CD4-positive, alpha-beta T cell treated with Interleukin-6 for 4 hours (primary cell): ENCODE results near the gene KRT37.

Experiments
- DNase-seq: peaks from one replicate; pipeline ENCODE4 v3.0.0-alpha.2; 2020; ENCODE audit warnings: mixed read lengths

The KRT37 gene

GRCh38 chr17:41424111-41424635, at the start of gene KRT37:
TSS of gene KRT37 (minus strand) at chr17:41424585. CDS start at chr17:41424523, 62 bp downstream.
- no peak for DNase-seq

GRCh38 chr17:41468346-41468745, 44.0 kb upstream of the KRT37 start:
- no peak for DNase-seq

GRCh38 chr17:41467561-41467960, 43.2 kb upstream of the KRT37 start:
- no peak for DNase-seq

DNA sequence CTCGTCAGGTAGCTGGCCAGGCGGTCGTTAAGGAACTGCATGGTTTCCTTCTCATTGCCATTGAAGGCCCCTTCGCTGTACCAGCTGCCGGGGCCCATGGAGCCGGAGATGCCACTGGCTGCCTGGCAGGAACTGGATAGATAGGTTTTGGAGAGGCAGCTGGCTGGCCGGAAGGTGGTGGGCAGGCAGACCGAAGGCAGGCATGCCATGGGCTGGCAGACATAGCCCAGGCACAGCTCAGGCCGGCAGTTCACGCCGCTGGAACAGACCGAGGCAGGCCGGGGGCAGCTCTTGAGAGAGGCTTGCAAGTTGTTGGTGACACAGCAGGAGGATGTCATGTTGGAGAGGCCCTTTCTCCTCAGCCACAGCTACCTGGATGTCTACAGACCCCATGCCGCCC, 42.6 kb upstream of the KRT37 start, which contains the start of gene KRT32:
Gene KRT32 (minus strand): TSS at position 399 of the 400 bp plus-strand sequence. CDS start 61 bp downstream, at position 338.
- no peak for DNase-seq

DNA sequence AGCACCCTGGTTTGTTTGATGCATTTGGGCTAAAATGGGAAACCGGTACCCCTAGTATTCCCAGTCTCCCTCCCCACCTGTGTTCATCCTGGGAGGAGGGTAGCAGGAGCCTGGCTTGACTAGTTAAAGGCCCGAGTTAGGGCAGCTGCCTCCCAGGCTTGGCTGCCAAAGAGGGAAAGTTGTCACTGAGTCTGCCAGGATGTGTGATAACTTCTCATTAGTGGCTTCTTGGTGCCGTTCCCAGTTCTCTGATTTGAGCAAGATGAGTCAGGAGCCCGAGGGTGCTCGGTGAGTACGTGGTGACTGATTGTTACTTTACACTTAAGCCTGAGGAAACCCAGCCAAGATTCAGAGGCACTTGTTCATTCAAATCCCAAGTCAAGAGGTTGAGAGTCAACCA, 40.3 kb upstream of the KRT37 start:
- DNase-seq = no peak

GRCh38 chr17:41464173-41464572, 39.8 kb upstream of the KRT37 start:
- DNase-seq = no peak

- no peak for DNase-seq
Measured at GRCh38 chr17:41463746-41464145, 39.4 kb upstream of the KRT37 start.

GRCh38 chr17:41462705-41463104, 38.3 kb upstream of the KRT37 start:
- no peak for DNase-seq

DNA sequence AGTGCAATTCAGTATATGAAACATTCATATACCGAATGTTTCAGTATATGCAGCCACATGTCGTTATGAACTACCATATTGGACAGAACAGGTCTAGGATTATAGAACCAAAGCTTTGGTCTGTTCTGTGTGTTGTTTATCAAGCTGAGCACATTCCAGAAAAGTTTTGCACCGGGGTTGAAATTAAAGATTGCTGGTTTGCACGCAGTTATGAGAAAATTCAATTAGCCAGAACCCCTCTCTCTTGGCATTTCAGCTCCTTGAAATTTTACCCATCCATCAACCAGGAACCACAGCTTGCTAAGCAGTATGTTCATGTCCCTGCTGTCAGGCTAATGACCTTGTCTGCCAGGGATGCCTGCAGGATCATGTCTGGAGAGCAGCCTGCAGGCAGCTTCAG, 33.3 kb upstream of the KRT37 start:
- DNase-seq = no peak

DNA sequence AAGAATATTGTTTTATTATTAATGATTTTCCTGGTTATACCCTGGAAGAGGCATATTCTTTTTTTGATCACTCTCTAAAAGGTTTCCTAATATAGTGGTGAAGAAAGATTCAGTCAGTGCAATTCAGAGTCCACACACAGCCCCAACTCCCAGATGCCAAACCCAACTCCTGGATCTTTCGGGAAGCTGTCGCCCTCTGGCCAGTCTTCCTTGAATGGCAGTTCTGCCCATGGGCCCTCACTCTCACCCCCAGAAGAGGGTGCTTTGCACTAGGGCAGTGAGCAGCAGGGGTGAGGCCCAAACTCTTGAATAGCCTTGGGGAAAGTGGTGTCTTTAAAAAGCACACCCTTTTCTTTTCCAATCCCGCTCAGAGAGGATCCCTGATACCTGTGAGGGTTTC, 31.8 kb upstream of the KRT37 start:
- DNase-seq = no peak

- no peak for DNase-seq
Measured at GRCh38 chr17:41455236-41455635, 30.9 kb upstream of the KRT37 start.

DNA sequence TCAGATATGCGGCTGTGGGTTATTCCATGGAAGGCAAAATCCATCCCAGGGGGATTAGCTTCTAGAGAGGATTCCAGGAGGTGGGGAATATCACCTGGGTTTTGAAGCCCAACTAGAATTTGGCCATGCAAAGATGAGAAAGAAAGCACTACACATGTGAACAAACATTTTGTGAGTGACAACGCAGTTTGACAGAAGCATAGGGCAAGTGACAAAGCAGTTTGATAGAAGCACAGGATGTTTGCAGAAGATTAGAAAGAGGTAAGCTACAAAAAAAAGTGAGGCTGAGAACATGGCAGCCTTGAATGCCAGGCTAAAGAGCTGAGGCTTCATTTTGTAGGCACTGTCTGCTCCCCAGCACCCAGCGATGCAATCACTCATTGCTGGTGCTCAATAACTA, 28.7 kb upstream of the KRT37 start:
- no peak for DNase-seq

DNA sequence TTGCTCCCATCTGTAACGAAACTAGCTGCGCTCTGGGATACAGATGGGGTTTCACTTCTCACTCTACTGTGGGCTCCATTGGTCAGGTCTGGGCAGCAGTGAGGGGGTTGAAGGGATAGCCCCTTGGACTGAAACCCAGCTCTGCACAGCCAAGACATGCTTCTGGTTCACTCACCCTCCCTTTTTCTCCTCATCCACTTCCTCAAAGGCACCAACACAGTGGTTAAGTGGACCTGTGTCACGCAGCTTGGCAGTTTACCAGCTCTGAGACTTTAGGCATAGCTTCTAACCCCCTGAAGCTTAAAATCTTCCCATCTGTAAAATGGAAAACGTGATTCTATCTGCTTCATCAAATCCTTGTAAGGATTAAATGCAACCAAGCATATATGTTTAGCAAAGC, 27.9 kb upstream of the KRT37 start:
- DNase-seq = no peak

- DNase-seq = no peak
Measured at GRCh38 chr17:41451154-41451728, 26.9 kb upstream of the KRT37 start.

- DNase-seq = no peak
Measured at GRCh38 chr17:41449008-41449407, 24.6 kb upstream of the KRT37 start.

GRCh38 chr17:41448506-41448905, 24.1 kb upstream of the KRT37 start:
- no peak for DNase-seq

GRCh38 chr17:41446806-41447205, 22.4 kb upstream of the KRT37 start:
- no peak for DNase-seq

DNA sequence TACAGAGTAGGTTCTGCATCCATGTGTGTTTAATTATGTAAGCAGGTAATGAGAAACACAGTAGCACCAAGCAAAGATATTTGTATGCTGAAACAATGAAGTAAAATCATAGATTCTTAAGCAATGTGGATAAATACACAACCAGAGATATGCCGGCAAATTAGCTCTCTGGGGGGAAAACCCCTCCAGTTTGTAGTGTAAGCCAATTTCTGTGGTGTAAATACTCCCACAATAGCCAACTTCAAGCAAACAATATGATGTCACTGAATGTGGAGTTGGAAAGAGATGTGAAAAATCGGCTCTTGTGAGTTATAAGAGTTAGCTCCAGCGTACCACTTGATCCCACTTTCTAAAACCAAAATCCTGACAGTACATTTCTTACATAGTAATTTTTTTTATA, 20.3 kb upstream of the KRT37 start:
- DNase-seq = no peak

DNA sequence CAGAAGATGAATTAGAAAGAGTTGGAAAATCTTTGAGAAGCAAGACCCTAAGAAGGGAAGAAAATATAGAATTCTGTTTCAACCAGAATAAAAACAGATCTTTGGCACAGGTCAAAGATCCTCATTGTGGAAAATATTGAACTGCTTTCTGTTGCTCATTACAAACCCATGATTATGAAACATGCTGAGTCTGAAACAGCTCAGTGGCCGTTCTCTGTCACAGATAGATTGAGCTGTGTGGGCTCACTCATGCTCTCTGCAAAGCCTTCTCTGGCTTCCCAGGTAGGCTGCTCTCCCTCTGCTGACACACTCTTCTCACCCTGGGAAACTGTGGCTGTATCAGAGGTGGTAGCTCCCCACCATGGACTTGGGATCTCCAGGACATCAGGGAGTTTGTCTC, 19.8 kb upstream of the KRT37 start:
- DNase-seq = no peak

DNA sequence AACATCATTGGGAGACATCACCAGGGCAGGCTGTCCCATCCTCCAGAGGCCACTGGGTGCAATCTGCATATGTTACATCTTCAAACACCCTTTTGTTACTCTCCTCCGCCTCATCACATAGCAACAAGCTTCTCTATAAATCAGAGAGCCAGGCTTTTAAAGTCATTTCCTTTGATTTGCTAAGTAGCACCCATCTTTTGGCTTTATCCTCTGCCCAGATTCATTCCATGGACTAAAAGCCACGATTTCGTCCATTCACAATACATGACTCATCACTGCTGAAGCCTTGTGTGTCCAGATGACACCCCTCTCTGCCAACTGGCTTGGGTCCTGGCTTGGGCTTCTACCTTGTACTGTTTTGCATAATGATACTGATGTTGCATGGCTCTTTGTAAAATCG, 18.4 kb upstream of the KRT37 start:
- DNase-seq = no peak

DNA sequence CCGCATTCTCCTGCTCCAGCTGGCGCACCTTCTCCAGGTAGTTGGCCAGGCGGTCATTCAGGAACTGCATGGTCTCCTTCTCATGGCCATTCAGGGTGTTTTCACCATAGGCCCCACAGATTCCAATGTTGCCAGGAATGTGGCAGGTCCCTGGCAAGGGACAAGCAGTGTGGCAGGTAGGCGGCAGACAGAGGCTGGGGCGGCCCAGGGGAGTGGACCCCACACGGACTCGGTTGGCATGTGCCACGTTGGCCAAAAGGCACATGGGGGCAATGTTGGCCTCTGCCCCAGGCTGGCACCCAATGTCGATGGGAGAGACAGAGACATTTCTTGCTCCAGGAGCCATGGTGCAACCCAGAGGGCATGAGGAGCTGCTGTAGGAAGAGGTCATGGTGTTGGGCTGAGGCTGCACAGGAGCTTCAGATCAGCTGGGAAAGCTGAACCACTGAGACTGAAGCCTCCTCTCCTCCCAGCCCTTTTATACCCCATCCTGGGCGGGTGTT, 16.2 kb upstream of the KRT37 start, which contains the start of gene KRT38:
Gene KRT38 (minus strand): TSS at position 453 of the 503 bp plus-strand sequence. CDS start 62 bp downstream, at position 391.
- no peak for DNase-seq

GRCh38 chr17:41439375-41439774, 15.0 kb upstream of the KRT37 start:
- no peak for DNase-seq

DNA sequence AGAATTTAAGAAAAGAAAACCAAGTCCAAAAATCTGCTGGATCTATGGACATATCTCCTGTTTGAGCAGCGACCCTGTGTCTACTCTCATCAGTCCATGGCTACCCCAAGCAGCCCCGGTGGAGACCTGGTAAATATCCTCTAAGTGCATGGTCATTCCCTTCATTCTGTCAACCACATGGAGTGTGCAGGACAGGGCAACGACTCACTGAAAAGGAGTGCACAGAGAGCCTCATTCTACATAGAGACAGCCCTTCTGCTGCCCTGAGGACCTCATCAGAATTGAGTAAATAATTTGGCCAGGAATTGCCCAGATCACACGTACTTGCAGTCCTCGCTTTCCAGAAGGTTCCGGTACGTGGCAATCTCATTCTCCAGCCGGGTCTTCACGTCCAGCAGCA, 13.4 kb upstream of the KRT37 start:
- no peak for DNase-seq

DNA sequence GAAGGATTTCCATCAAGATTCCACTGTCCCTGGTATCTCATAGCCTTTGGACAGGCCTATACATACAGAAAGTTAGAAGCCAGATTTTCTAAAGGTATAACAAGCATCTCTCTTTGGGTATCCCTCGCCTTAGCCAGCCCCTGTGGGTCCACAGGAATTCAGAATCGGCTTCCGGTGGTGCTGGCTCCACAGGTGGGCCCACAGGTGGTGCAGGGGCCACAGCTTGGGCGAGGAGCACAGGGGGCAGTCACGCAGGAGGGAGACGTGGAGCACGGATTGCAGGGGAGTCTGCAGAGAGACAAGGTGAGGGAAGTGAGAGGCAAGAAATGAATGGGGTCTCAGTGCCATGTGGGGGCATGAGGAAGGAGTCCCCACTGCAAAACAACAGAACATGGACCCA, 12.9 kb upstream of the KRT37 start:
- no peak for DNase-seq

DNA sequence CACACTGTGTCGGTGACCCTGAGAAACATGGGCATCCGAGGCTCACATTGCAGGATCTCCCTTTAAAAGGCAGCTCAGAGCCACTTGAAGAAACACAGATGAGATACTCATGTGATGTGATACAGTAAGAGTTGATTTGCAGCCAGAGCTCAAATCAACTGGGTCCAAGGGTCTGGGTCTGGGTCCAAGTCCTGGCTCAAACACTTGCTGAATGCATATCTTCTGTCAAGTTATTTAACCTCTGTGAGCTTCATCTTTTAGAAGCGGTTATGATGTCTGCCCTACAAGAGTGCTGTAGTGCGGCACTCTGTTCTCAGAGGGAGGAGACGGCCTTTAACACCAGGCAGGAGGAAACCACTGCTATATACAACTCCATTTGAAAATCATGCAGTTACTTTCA, 10.0 kb upstream of the KRT37 start:
- no peak for DNase-seq
